Spleen (tissue), 11 donors: ENCODE measurements around the gene SLC47A1. TPM values are rescaled to one million over a fixed set of nuclear protein-coding genes. Genes with fewer than 3 reads are reported as not detected.

Experiments used
- DNase-seq: peaks from one replicate; pipeline ENCODE4 v3.0.0-alpha.2; 2020
- H3K27ac ChIP-seq, 8 donors: fragments of 200-600 bp; sonication (generic) in 7 of 8; 1 replicate in 4 of 8; 2 replicates in 4 of 8; pipeline versions ENCODE4 v1.5.0 to v1.8.0; 2016 to 2021; ENCODE audit warnings: inconsistent platforms in 4 of 8, mild to moderate bottlenecking in 4 of 8, moderate library complexity in 1 of 8
- H3K27me3 ChIP-seq, 7 donors: fragments of 200-600 bp; sonication (generic) in 6 of 7; replicated peaks in 1 of 7; 1 replicate in 4 of 7; 2 replicates in 3 of 7; pipeline versions ENCODE4 v1.5.0 to v1.8.0; 2016 to 2021; ENCODE audit warnings: inconsistent platforms in 3 of 7, mild to moderate bottlenecking in 1 of 7
- H3K36me3 ChIP-seq, 6 donors: fragments of 200-600 bp; sonication (generic) in 5 of 6; 1 replicate in 4 of 6; 2 replicates in 2 of 6; pipeline versions ENCODE4 v1.5.0 to v1.8.0; 2016 to 2021; ENCODE audit warnings: inconsistent platforms in 2 of 6
- H3K4me1 ChIP-seq, 6 donors: fragments of 200-600 bp; sonication (generic) in 5 of 6; 1 replicate in 3 of 6; 2 replicates in 3 of 6; pipeline versions ENCODE4 v1.5.0 to v1.8.0; 2016 to 2021; ENCODE audit warnings: inconsistent platforms in 3 of 6
- H3K4me3 ChIP-seq, 8 donors: fragments of 200-600 bp; sonication (generic) in 7 of 8; 1 replicate in 4 of 8; 2 replicates in 4 of 8; pipeline versions ENCODE4 v1.5.0 to v1.8.0; 2016 to 2021; ENCODE audit warnings: inconsistent platforms in 4 of 8, mild to moderate bottlenecking in 4 of 8, moderate library complexity in 2 of 8
- H3K9me3 ChIP-seq, 8 donors: fragments of 200-600 bp; sonication (generic) in 7 of 8; 1 replicate in 4 of 8; 2 replicates in 4 of 8; pipeline versions ENCODE4 v1.5.0 to v1.8.0; 2016 to 2021; ENCODE audit warnings: inconsistent platforms in 4 of 8
- POLR2A ChIP-seq, 3 donors: fragments of 450-650 bp; IDR thresholded peaks; one replicate each; pipeline ENCODE4 v1.5.1; 2017; ENCODE audit warnings: antibody characterized with exemption in 3 of 3, mild to moderate bottlenecking in 1 of 3
- POLR2AphosphoS5 ChIP-seq, 3 donors: sonication (generic); formaldehyde crosslinking; IDR thresholded peaks; one replicate each; pipeline ENCODE4 v1.5.1; 2017; ENCODE audit warnings: antibody characterized with exemption in 3 of 3
- WGBS, 5 donors: extraction: QIAGEN DNeasy Blood & Tissue Kit in 3 of 5; methylation state at CpG; one replicate each; pipeline versions ENCODE4 v1.1.5 to v1.1.7; 2013 to 2018; 5-methylcytosine and 5-hydroxymethylcytosine counted together
- intact Hi-C: fragments of 100-400 bp; cut with DNase I; formaldehyde crosslinking; loops from one replicate; pipeline ENCODE4 v1.15.0; 2023; ENCODE audit warnings: low total_unique reads
- polyA plus RNA-seq, 3 donors: library from polyadenylated mRNA; stranded (reverse); fragments of 200-250 nt; gene quantifications; one replicate each; pipeline ENCODE4 v1.2.1, GENCODE V29; 2013
- small RNA-seq, 4 donors: library from RNA; depleted of rRNA; stranded (forward); fragments of <200 nt; gene quantifications; one replicate each; pipeline ENCODE3, GENCODE V24; 2016
- total RNA-seq, 7 donors: library from RNA; depleted of rRNA in 3 of 7; stranded (reverse); fragments of >200 nt in 3 of 7; fragmentation: NEBNext Ultra II Directional in 4 of 7; extraction: Animal tissue kit (Norgen Biotek cat#: 25700) in 4 of 7; gene quantifications; one replicate each; pipeline versions ENCODE4 v1.1.0 to v1.2.1, GENCODE V29; 2016 to 2021
- TF ChIP-seq, protein P1 (sequence below), 11 experiments: fragments of 200-600 bp in 7 of 11; fragments of 450-650 bp in 4 of 11; sonication (generic) in 4 of 11; IDR thresholded peaks in 8 of 11; conservative IDR thresholded peaks in 3 of 11; 1 replicate in 7 of 11; 2 replicates in 4 of 11; pipeline versions ENCODE4 v1.4.0 to v1.8.0; 2016 to 2021; ENCODE audit warnings: antibody characterized with exemption in 11 of 11, inconsistent platforms in 4 of 11, mild to moderate bottlenecking in 1 of 11
- donor health status: healthy with polysubstance abuse.
- donor health status: DM: no; HTN: no; CAD: no; lungs with moderate emphysema.
- donor health status: DM: no; HTN: no; CAD: no.
- donor health status: Bipolar disorder and iron deficiency.
- donor health status: healthy.
- donor health status: DM: no; HTN: no; CAD: no.
- donor health status: DM: yes; HTN: yes; CAD: no.

The SLC47A1 gene
- total and polyA plus RNA-seq, 10 donors: 1.2 to 23.0 (median 5.6) TPM

DNA sequence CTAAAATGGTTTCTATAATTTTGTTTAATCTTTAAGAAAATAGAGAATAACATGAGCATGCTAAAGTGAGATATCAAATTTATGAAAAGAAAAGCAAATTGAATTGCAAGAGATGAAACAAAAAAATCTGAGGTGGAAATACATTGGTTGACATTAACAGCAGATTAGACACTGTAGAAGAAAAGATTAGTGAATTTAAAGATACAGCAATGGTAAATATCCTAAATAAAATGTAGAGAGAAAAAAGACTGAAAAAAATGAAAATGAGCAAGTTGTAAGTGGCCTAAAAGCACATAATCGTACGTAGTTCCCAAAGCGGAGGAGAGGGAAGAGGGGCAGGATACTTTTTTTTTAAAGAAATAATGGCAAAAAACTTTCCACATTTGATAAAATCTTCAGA lies 84.4 kb downstream of the SLC47A1 start:
- Histone ChIP-seq H3K27me3 (no peaks in the 10 kb centered on the region), H3K4me3 (no peak overlapping the region), H3K27ac (no peak overlapping the region), H3K36me3 (no peaks in the 10 kb centered on the region), H3K9me3 (peaks cover 16 to 63% (median 52%) of the 10 kb centered on the region in 8 donors), H3K4me1 (peaks cover 0 to 6% (median 0%) of the 10 kb centered on the region in 6 donors)
- no peak for DNase-seq
- 90 to 98% (median 93%) methylated on average over 3 of the region's 3 CpGs for WGBS, 5 donors
- TF ChIP-seq POLR2A (IDR thresholded peaks at IDR 0.05): no peak
- intact Hi-C loops: no loop called here

DNA sequence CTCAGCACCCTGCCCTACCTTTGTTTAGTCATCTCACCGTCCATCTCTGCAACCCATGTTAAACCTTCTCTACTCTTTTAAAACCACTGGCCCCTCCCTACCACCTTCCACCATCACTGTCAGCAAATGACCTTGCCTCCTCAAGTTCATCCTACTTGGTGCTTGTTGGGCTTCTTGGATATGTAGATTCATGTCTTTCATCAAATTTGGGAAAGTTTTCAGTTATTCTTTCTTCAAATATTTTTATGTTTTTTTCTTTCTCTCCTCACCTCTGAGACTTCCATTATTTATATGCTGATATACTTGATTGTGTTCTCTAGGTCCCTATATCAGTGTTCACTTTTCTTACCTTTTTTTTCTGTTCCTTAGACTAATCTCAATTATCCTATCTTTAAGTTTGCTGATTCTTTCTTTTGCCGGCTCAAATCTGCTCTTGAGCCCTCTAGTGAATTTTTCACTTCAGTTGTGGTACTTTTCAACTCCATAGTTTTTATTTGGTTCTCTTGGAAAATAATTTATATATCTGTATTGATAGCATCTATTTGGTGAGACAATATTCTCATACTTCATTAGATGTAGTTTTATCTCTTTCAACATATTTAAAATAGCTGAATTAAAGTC lies 86.2 kb downstream of the SLC47A1 start:
- no peak for DNase-seq
- Histone ChIP-seq H3K9me3 (peaks cover 16 to 63% (median 52%) of the 10 kb centered on the region in 8 donors), H3K27me3 (no peaks in the 10 kb centered on the region), H3K27ac (no peak overlapping the region), H3K4me1 (no peaks in the 10 kb centered on the region), H3K4me3 (no peak overlapping the region), H3K36me3 (no peaks in the 10 kb centered on the region)
- TF ChIP-seq, protein P1, sequence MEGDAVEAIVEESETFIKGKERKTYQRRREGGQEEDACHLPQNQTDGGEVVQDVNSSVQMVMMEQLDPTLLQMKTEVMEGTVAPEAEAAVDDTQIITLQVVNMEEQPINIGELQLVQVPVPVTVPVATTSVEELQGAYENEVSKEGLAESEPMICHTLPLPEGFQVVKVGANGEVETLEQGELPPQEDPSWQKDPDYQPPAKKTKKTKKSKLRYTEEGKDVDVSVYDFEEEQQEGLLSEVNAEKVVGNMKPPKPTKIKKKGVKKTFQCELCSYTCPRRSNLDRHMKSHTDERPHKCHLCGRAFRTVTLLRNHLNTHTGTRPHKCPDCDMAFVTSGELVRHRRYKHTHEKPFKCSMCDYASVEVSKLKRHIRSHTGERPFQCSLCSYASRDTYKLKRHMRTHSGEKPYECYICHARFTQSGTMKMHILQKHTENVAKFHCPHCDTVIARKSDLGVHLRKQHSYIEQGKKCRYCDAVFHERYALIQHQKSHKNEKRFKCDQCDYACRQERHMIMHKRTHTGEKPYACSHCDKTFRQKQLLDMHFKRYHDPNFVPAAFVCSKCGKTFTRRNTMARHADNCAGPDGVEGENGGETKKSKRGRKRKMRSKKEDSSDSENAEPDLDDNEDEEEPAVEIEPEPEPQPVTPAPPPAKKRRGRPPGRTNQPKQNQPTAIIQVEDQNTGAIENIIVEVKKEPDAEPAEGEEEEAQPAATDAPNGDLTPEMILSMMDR (IDR thresholded peaks at IDR 0.05 in 8 of 11, conservative IDR thresholded peaks at IDR 0.05 in 3 of 11): no peak
- TF ChIP-seq POLR2AphosphoS5 (IDR thresholded peaks at IDR 0.05): no peak
- no peak for TF ChIP-seq POLR2A (IDR thresholded peaks at IDR 0.05)
- WGBS, 5 donors: 49 to 84% (median 61%) methylated on average over 2 of the region's 2 CpGs
- intact Hi-C loops: no loop called here

DNA sequence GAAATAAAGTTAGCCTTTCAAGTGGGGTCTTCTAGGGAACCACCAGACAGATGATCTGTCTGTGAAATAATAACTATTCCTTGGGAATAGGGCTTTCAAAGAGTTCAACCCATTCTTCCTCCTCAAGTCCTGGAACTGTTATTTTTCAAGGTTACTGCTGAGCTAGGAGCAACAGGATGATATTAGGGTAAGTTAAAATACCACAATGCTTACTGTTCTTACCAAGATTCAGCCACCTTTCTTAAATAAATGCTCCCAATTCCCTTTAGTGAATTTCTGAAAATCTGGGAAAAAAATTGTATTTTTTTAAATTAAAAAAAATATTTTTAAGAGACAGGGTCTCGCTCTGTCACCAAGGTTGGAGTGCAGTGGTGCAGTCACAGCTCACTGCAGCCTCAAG lies 88.0 kb downstream of the SLC47A1 start:
- intact Hi-C loops: no loop called here
- no peaks in the 10 kb centered on the region for H3K36me3 ChIP-seq
- no peak overlapping the region for H3K4me3 ChIP-seq
- H3K27ac ChIP-seq: no peak overlapping the region
- H3K9me3 ChIP-seq: peaks cover 16 to 63% (median 52%) of the 10 kb centered on the region in 8 donors
- TF ChIP-seq POLR2A (IDR thresholded peaks at IDR 0.05): no peak
- no peak for TF ChIP-seq POLR2AphosphoS5 (IDR thresholded peaks at IDR 0.05)
- TF ChIP-seq, protein P1 (IDR thresholded peaks at IDR 0.05 in 8 of 11, conservative IDR thresholded peaks at IDR 0.05 in 3 of 11): no peak
- 92 to 100% (median 96%) methylated on average over 1 of the region's 1 CpG for WGBS, 5 donors
- no peak for DNase-seq
- no peaks in the 10 kb centered on the region for H3K27me3 ChIP-seq
- H3K4me1 ChIP-seq: no peaks in the 10 kb centered on the region

DNA sequence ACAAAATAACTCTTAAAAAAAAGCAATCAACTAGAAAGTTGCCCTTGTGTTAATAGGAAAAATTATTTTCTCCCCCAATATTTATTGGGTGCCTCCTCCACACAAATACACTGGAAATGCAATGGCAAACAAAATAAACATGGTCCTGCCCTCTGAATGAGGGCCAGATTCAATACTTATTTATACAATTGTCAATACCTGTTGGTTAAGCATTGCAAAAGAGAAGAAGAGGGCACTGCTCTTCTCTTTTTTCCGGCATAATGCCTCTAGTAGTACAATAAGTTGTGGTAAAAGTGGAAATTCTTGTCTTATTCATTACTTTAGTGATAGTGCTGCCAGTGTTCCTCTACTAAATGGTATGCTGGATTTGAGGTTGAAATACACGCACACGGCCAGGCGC lies 92.4 kb downstream of the SLC47A1 start:
- no peaks in the 10 kb centered on the region for H3K4me1 ChIP-seq
- H3K27me3 ChIP-seq: no peaks in the 10 kb centered on the region
- H3K9me3 ChIP-seq: peaks cover 0 to 19% (median 9%) of the 10 kb centered on the region in 8 donors
- no peaks in the 10 kb centered on the region for H3K36me3 ChIP-seq
- TF ChIP-seq POLR2AphosphoS5 (IDR thresholded peaks at IDR 0.05) (no peak), POLR2A (IDR thresholded peaks at IDR 0.05) (no peak)
- TF ChIP-seq, protein P1 (IDR thresholded peaks at IDR 0.05 in 8 of 11, conservative IDR thresholded peaks at IDR 0.05 in 3 of 11): no peak
- no peak for DNase-seq
- no peak overlapping the region for H3K27ac ChIP-seq
- intact Hi-C loops: no loop called here
- no peak overlapping the region for H3K4me3 ChIP-seq
- WGBS, 5 donors: 93 to 100% (median 96%) methylated on average over 4 of the region's 4 CpGs

Small RNAs within 50 kb of the gene (small RNA-seq; reads per million reads assigned to genes)
- gene AC025627.2 (0 reads per million in 4 donors), gene NMTRQ-TTG12-1 (0 reads per million in 4 donors)

Other genes with a start within 250 kb of the SLC47A1 start
- 10 to 100 TPM in 1 of 7 donors, 1 to 10 TPM in 6; 6.4 to 14.1 (median 7.3) TPM for gene B9D1, start 171.1 kb upstream of the SLC47A1 start, total RNA-seq
- 1 to 10 TPM; 4.3 to 8.1 (median 5.8) TPM for gene B9D1, start 171.1 kb upstream of the SLC47A1 start, polyA plus RNA-seq
- gene MAPK7, start 155.4 kb upstream of the SLC47A1 start, total RNA-seq: 10 to 100 TPM; 23.1 to 56.2 (median 34.4) TPM
- 10 to 100 TPM in 1 of 3 donors, 1 to 10 TPM in 2; 5.7 to 15.1 (median 6.9) TPM for gene MAPK7, start 155.4 kb upstream of the SLC47A1 start, polyA plus RNA-seq
- 10 to 100 TPM; 10.1 to 41.0 (median 21.8) TPM for gene MFAP4, start 146.7 kb upstream of the SLC47A1 start, total RNA-seq
- gene MFAP4, start 146.7 kb upstream of the SLC47A1 start, polyA plus RNA-seq: 10 to 100 TPM; 16.1 to 48.4 (median 17.8) TPM
- 1 to 10 TPM; 2.3 to 7.6 (median 2.7) TPM for gene RNF112, start 122.6 kb upstream of the SLC47A1 start, total RNA-seq
- 1 to 10 TPM; 1.3 to 5.9 (median 2.2) TPM for gene RNF112, start 122.6 kb upstream of the SLC47A1 start, polyA plus RNA-seq
- 10 to 100 TPM; 26.7 to 73.1 (median 68.1) TPM for gene ALDH3A2, start 114.9 kb downstream of the SLC47A1 start, total RNA-seq
- 10 to 100 TPM; 14.4 to 22.3 (median 15.4) TPM for gene ALDH3A2, start 114.9 kb downstream of the SLC47A1 start, polyA plus RNA-seq
- gene SLC47A2, start 182.7 kb downstream of the SLC47A1 start, total RNA-seq: not detected
- under 1 TPM in 1 of 3 donors, not detected in 2; 0.03 TPM for gene SLC47A2, start 182.7 kb downstream of the SLC47A1 start, polyA plus RNA-seq
- 10 to 100 TPM in 1 of 7 donors, 1 to 10 TPM in 2, under 1 TPM in 3, not detected in 1; 0.54 to 16.1 (median 0.90) TPM for gene ALDH3A1, start 214.4 kb downstream of the SLC47A1 start, total RNA-seq
- gene ALDH3A1, start 214.4 kb downstream of the SLC47A1 start, polyA plus RNA-seq: 1 to 10 TPM in 1 of 3 donors, under 1 TPM in 2; 0.36 to 1.2 (median 0.52) TPM